Mucosa of stomach (tissue), 1 donor: ENCODE data around the gene ACVR1B.

ENCODE experiments used
- H3K27me3 ChIP-seq: one replicate; pipeline ENCODE4 v1.7.0; 2013; ENCODE audit warnings: mild to moderate bottlenecking, low read length; ENCODE audit not compliant: control insufficient read depth, insufficient read depth
- H3K36me3 ChIP-seq: one replicate; pipeline ENCODE4 v1.7.0; 2013; ENCODE audit warnings: low read length; ENCODE audit not compliant: control insufficient read depth, insufficient read depth
- H3K4me1 ChIP-seq: one replicate; pipeline ENCODE4 v1.7.0; 2013; ENCODE audit warnings: mild to moderate bottlenecking, low read length; ENCODE audit not compliant: control insufficient read depth, insufficient read depth
- H3K4me3 ChIP-seq: one replicate; pipeline ENCODE4 v1.7.0; 2013; ENCODE audit warnings: low read length
- H3K9ac ChIP-seq: one replicate; pipeline ENCODE4 v1.7.0; 2013; ENCODE audit warnings: mild to moderate bottlenecking, low read length, moderate library complexity
- H3K9me3 ChIP-seq: one replicate; pipeline ENCODE4 v1.7.0; 2013; ENCODE audit warnings: mild to moderate bottlenecking, low read length, moderate library complexity; ENCODE audit not compliant: control insufficient read depth
- donor health status: Pancreatic carcinoma.

ACVR1B gene

DNA sequence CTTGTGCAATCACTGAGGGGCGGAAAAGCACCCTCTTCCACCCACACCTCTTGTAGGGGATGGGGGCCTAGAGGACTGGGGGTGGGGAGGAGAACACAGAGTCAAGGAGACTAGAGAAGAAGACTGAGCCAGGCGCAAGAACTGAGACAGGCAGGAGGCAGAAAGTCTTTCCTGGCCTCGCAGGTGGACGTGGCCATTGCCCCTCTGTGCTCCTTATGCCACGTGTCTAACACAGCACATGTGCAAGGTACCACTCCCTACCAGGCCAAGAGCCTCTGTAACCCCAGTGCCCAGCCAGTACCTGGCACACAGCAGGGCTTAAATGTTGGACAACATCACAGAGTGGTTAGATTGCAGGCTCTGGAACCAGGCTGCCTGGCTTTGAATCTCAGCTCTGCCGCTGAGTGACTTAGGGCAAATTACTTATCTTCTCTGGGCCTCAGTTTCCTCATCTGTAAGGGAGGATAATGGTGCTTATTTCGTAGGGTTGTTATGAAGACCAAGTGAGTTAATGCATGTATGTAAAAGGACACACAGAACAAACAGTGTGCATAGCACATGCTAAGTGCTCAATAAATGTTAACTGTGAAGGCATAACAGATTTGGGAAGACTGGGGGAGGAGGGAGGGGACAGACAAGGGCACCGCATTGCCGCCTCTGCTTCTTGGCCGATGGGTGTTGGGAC is 53.9 kb downstream of the ACVR1B start:
- Histone ChIP-seq H3K9me3 (no peaks in the 10 kb centered on the region), H3K4me3 (no peak overlapping the region), H3K4me1 (peaks cover 20% of the 10 kb centered on the region), H3K27me3 (peaks cover 36% of the 10 kb centered on the region), H3K36me3 (no peaks in the 10 kb centered on the region), H3K9ac (no peak overlapping the region)

DNA sequence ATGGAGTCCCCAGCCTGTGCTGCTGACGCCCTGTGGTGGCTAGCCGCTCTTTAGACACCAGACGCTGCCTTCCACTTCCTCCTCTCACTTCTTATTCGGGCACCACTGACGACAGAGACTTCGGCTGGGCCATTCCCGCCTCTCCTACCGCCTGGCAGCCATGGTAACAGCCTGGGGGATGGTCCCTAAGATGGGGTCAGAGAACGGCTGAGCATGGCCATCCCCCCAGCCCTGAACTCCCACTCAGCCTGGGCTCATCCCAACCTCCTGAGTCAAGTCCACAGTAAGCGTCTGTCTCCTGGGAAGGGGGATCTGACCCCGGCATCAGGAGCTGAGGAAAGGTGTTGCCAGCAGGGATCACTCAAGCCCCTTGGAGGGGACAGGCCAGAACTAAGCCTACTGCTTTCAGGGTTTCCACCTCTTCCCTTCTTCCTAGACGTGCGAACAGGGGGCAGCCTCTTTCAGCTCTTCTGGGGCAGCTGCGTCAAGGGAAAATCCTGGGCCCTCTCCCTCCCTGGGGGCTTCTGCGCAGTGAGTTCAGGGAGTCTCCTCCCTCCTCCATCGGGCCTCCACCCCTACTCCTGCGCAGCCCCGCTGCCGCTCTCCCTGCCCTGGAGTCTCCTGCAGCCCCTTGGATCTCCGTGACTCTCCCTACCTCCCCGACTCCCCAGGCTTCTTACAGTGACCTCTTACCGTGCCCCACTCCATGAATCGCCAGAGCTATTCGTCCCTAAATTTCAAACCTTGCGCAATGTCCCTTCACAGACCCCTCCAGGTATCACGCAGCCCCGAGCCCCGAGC is 54.6 kb downstream of the ACVR1B start:
- Histone ChIP-seq H3K9ac (no peak overlapping the region), H3K27me3 (peaks cover 36% of the 10 kb centered on the region), H3K4me1 (peaks cover 27% of the 10 kb centered on the region), H3K36me3 (no peaks in the 10 kb centered on the region), H3K9me3 (no peaks in the 10 kb centered on the region), H3K4me3 (no peak overlapping the region)

GRCh38 chr12:52006726-52007157 is 55.2 kb downstream of the ACVR1B start, which contains the start of gene TAMALIN:
TAMALIN (plus strand) TSS chr12:52006946; CDS start chr12:52007020, 74 bp downstream.
- Histone ChIP-seq H3K9ac (peak within 1 kb of the TSS; percentile 63), H3K9me3 (no peaks in the 10 kb centered on the region), H3K27me3 (peaks cover 36% of the 10 kb centered on the region), H3K36me3 (no peaks in the 10 kb centered on the region), H3K4me3 (peak within 1 kb of the TSS; percentile 31), H3K4me1 (peaks cover 29% of the 10 kb centered on the region)

DNA sequence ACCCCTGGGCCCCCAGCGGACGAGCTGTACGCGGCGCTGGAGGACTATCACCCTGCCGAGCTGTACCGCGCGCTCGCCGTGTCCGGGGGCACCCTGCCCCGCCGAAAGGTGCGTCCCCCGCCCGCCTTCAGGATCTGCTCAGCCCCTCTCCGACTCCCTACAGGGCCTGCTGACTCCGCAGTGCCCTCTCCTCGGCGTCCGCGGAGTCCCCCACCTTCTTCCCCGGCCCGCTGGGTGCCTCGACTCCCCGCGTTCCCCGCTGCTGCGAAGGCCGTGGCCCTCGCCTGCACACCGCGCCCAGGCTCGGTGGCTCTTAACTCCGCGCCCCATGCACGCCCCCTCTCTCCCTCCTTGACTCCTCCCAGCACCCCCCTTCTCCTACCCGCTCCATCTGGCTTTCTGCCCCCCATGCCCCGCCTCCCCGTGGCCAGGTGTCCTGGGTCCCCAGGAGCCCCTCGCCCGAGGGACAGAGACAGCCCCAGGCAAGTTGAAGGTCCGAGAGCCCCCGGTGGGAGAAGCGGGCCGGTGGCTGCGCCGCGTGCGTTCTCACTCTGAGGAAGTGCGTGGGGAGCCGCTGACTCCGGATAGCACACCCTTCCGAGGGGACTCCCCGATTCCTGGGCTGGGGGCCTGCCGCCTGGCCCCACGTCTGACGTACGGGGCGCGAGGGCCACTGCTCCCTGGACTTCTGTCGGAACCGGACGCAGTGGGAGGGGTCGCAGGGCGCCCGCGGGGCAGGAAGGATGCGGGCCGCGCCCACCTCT is 55.8 kb downstream of the ACVR1B start:
- Histone ChIP-seq H3K4me1 (peaks cover 29% of the 10 kb centered on the region), H3K9ac (peak overlapping the region; percentile 63), H3K9me3 (no peaks in the 10 kb centered on the region), H3K36me3 (no peaks in the 10 kb centered on the region), H3K27me3 (peaks cover 36% of the 10 kb centered on the region), H3K4me3 (peak overlapping the region; percentile 31)

DNA sequence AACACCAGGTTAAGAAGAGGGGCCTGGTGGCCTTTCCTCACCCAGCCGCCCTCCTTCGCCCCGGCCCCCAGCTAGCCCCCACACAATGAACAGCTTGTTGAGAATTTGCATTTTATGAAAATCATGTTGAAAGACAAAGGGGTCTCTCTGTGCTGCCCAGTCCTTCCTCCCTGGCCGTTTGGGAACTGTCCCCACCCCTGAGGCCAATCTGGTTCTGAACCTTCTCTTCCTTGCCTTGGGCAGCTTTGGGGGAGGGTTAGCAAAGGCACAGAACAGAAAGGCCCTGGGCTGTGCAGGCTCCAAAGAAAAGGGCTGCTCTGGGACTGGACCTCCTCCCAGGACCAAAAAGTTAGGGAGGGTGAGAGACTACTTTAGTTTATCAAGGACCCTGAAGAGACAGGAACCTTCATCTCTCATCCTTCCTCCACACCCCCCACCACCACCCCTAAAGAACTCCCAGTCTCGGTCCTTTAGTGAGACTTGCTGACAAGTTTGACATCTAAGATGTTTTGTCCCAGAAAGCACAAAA is 56.5 kb downstream of the ACVR1B start:
- Histone ChIP-seq H3K27me3 (peaks cover 36% of the 10 kb centered on the region), H3K9ac (peak overlapping the region; percentile 63), H3K36me3 (no peaks in the 10 kb centered on the region), H3K4me1 (peaks cover 29% of the 10 kb centered on the region), H3K4me3 (no peak overlapping the region), H3K9me3 (no peaks in the 10 kb centered on the region)

DNA sequence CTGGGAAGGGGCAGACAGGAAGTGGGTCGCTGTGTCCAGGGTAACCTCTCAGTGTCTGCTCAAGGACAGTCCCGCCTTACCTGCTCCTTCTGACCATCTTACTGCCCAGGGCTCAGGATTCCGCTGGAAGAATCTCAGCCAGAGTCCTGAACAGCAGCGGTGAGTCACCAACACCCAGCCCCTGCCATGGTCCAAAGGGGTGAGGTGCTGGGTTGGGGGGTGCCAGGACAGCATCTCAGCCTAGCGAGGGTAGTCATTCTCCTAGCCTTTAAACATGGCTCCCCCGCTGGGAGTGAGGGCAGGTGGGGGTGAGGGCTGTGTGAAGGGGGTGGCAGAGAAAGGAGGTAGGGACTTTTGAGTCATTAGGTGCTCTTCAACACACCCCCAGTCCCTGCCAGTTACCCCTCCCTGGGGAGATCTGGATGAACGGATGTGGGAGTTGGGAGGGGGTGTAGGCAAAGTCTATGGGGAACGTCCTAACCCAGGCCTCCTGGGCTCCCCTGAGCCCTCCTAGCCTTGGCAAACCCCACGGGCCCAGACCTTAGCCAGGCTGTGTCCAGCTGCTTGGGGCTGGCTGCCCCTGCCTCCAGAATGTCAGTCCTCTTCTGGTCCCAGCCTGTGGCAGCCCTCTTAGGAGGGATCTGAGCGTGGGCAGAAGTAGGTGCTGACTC is 57.7 kb downstream of the ACVR1B start:
- H3K27me3 ChIP-seq = peaks cover 40% of the 10 kb centered on the region
- H3K9ac ChIP-seq = peak overlapping the region; percentile 29
- H3K9me3 ChIP-seq = no peaks in the 10 kb centered on the region
- peaks cover 25% of the 10 kb centered on the region for H3K4me1 ChIP-seq
- no peaks in the 10 kb centered on the region for H3K36me3 ChIP-seq
- no peak overlapping the region for H3K4me3 ChIP-seq

- Histone ChIP-seq H3K4me3 (no peak overlapping the region), H3K4me1 (peaks cover 23% of the 10 kb centered on the region), H3K27me3 (peaks cover 37% of the 10 kb centered on the region), H3K9ac (peak overlapping the region; percentile 29), H3K9me3 (no peaks in the 10 kb centered on the region), H3K36me3 (no peaks in the 10 kb centered on the region)
Measured at GRCh38 chr12:52010152-52010622, 58.7 kb downstream of the ACVR1B start.

GRCh38 chr12:52010692-52011601 is 59.4 kb downstream of the ACVR1B start:
- H3K9ac ChIP-seq = peak overlapping the region; percentile 17
- H3K4me1 ChIP-seq = peaks cover 23% of the 10 kb centered on the region
- no peak overlapping the region for H3K4me3 ChIP-seq

GRCh38 chr12:52011602-52012214 is 60.2 kb downstream of the ACVR1B start:
- H3K9me3 ChIP-seq = no peaks in the 10 kb centered on the region
- H3K27me3 ChIP-seq = peaks cover 31% of the 10 kb centered on the region
- H3K9ac ChIP-seq = no peak overlapping the region
- H3K4me1 ChIP-seq = peaks cover 18% of the 10 kb centered on the region
- no peak overlapping the region for H3K4me3 ChIP-seq
- H3K36me3 ChIP-seq = no peaks in the 10 kb centered on the region

More at GRCh38 chr12:52010692-52011601, 59.4 kb downstream of the ACVR1B start:
- Histone ChIP-seq H3K27me3 (peaks cover 36% of the 10 kb centered on the region), H3K9me3 (no peaks in the 10 kb centered on the region), H3K36me3 (no peaks in the 10 kb centered on the region)

GRCh38 chr12:52013626-52014310 is 62.3 kb downstream of the ACVR1B start:
- H3K4me3 ChIP-seq = no peak overlapping the region
- no peaks in the 10 kb centered on the region for H3K9me3 ChIP-seq
- H3K9ac ChIP-seq = no peak overlapping the region
- H3K27me3 ChIP-seq = peaks cover 17% of the 10 kb centered on the region
- H3K36me3 ChIP-seq = no peaks in the 10 kb centered on the region
- peaks cover 18% of the 10 kb centered on the region for H3K4me1 ChIP-seq
